Measurements from ENCODE around the gene SIK1.
"Not testable (repeated sequence)": the region's sequence is repeated elsewhere in the genome, so short reads cannot be mapped to it uniquely, and the experiment has no call there.

SIK1 gene
- 0.05 to 8.1 (median 0.25) reads per million in 3 experiments for total RNA-seq

DNA sequence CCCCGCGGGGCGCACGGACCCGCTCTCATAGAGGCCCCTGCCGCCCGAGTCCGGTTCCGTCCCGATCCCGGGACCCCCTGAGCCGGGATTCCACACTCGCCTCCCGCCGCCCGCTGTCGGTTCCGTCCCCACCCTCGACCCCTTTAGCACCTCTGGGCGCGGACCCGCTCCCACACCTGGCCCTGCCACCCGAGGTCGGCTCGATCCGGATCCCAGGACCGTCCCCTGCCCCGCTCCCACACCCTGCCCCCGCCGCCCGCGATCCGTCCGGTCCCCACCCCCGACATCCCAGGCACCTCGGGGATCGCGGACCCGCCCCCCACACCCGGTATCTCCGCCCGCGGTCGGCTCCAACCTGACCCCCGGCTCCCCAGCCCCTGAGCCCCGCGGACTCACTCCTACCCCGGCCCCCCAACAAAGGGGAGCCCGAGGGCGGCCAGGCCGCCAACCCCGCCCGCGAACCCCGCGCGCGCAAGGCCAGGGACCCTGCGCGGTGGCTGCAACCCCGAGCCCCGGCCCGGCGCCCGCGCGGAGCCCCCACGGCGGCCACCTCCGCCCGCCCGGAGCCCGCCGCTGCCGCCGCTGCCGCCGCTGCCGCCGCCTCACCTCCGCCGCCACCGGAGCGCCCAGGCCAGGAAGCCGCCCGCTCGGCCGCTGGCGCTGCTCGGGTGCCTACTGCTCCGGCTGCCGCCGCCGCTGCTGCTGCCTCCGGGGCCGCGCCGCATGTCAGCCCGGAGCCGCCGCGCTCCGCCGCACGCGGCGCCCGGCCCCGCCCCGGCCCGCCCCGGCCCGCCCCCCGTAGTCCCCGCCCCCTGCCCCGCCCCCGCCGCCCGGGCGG, at the start of gene SIK1:
TSS of gene SIK1 (minus strand) at position 728 of the 838 bp plus-strand sequence. CDS start 953 bp downstream, outside the sequence.
- not testable (repeated sequence) for DNase-seq

DNA sequence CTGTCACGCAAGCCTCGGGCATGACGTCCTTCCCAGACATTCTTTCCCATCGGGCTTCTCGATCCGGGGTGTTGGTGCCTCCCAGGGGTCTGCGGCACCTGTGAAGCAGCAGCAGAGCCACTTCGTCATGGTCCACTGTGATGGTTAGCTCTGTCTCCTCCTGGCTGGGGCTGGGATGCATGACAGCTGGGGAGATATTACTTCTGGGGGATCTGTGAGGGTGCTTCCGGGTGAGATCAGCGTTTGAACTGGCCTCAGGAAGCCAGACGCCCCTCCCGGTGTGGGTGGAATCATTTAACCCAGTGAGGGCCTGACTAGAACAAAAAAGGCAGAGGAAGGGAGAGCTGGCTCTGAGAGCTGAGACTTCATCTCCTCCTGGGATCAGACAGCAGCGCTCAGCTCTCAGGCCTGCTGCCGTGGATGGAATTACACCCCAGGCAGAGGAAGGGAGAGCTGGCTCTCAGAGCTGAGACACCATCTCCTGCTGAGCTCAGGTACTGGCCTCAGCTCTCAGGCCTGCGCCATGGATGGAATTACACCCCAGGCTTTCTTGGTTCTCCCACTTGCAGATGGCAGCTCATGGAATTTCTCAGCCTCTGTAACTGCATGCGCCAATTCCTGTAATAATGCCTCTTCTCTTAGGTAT, 44.8 kb upstream of the SIK1 start:
- not testable (repeated sequence) for DNase-seq

DNA sequence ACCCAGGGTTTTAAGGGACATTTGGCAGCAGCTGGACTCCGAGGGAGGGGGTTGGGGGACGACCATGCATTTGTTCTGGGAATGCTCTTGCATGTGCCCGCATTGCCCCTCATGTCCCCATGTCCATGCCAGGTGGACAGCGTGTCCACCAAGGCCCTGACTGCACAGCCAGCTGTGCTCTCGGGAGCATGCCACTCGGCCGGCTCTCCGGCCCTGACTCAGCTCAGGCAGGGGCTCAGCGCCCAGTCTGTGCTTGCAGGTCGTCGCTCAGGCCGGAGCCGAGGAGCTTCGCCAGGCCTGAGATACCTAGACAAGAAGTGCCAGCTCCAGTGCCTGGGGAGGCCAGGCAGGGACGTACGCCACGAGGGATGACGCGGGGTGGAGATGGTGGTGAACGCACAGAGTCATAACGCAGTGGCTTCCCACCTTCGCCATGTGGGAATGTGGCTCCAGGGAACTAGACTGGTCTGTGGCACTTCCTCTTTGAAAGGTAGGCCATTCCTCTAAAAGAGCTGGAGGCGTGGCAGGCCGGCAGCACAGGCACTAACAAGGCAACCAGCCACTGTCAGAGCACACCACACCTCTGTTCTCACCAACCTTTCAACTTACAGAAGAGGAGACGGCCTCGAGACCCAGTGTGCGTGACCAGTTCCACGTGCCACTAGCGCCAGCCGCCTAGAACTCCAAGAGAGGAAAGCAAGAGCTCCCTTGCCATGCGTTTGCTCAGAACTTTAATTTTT, 43.0 kb upstream of the SIK1 start:
- DNase-seq, result not testable (repeated sequence)

DNA sequence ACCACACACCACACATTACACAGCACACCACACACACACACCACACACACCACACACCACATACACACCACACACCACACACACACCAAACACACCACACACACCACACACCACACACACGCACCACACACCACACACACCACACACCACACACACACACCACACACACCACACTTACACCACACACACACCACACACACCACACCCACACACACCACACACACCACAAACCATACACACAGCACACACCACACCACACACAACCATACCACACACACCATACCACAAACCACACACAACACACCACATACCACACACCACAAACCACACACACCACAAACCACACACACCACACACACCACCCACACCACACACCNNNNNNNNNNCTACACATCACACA, 40.9 kb upstream of the SIK1 start:
- no peak for DNase-seq

DNA sequence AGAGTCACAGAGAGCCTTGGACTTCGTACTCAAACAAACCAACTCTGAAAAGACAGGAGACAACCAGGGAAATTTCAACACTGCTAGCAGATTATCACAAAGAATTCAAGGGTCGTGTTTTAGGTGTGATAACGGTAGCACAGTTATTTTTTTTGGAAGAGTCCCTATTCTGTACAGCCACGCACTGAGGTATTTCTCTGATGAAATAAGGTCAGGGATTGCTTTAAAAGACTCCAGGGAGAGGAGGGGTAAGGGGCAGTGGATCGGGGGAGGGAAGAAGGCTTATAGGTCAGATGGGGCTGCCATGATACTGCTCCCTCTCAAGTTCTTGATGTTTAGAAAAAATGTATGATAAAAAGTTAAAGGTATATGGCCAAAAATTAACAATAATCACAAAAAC, 38.2 kb upstream of the SIK1 start:
- not testable (repeated sequence) for DNase-seq

DNA sequence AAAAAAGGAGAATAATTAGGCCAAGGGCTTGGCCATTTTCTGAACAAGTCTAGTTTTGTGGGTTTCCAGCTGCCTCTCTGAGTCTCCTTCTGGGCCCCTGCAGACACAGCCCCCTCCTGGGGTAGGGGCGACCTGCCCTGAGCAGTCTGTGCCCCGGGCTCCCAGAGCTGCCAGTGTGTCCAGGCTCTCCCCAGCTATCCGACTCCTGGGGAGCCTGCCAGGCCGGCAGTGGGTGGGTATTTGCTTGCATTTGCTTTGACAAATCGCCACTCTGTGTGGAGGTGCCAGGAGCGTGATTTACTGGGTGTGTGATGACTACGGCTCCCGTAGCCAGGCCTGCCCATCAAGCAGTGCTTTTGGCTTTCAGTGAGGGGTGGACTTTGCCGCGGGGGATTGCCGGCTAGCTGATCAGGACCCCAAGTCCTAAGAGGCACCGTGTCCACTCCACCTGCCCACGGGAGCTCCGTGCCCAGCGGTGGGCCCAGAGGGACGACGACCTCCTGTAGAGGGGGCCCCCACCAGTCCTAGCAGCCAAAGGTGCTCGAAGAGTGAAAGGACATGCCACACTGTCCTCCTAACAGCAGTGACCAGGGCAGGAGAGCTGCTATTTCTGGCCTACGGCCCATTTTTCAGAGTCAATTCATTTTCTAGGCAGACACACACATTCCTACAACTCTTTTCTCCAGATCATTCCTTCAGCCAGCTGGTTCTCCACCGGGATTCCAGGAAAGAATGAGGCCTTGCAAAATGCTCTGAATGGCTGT, 36.7 kb upstream of the SIK1 start:
- DNase-seq, result not testable (repeated sequence)

DNA sequence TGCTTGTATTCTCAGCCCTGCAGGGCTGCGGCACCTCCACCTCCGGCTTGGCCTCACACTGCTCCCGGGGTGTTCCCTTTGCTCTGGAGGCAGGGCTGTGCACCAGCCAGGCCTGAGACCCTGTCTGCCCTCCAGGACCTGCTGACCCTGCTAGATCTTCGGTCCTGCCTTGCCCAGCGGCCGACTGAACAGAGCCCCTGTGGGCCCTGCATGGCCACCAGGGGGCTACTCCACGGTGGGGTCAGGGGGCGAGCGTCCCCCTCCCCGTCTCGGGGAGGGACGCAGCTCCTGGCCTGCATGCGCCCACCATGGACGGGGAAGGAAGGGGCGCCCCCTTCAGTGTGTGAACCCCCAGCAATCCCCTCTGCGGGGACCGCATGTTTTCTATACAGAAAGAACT, 36.0 kb upstream of the SIK1 start:
- not testable (repeated sequence) for DNase-seq

DNA sequence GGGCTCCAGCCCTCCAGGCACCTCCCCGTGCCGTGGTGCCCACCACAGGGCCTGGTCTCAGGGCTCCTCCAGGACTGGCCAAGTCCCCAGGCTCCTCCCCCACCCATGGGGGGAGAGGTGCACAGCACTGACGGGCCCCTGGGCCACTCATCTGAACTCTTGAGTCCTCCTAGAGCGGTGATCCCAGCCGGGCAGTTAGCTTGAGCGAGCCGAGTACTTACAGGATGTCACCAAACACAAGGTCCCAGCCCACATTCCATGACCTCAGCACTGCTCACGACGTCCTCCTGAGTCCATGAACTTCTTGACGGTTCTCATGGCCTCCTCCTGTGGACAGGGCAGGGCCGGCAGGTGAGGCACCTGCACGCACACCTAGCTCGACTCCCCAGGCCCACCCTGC, 33.5 kb upstream of the SIK1 start:
- DNase-seq, result not testable (repeated sequence)

DNA sequence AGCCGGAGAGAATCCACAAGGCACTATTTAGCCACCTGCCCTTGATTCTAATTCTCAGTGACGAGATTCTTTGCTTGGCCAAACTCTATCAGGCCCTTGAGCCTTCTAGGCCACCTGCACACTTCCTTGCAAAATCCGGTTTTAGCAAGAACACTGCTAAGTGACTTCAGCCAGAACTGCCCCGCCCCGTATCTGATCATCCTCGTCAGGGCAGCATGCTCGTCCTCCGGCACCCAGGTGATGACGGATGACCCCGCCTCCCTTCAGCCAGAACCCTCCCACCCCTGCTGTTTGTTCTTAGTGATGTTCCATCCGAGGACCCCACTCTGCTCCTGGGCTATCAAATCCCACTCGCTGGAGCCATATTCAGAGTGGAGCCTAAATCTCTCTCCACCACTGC, 32.1 kb upstream of the SIK1 start:
- DNase-seq, result not testable (repeated sequence)

DNA sequence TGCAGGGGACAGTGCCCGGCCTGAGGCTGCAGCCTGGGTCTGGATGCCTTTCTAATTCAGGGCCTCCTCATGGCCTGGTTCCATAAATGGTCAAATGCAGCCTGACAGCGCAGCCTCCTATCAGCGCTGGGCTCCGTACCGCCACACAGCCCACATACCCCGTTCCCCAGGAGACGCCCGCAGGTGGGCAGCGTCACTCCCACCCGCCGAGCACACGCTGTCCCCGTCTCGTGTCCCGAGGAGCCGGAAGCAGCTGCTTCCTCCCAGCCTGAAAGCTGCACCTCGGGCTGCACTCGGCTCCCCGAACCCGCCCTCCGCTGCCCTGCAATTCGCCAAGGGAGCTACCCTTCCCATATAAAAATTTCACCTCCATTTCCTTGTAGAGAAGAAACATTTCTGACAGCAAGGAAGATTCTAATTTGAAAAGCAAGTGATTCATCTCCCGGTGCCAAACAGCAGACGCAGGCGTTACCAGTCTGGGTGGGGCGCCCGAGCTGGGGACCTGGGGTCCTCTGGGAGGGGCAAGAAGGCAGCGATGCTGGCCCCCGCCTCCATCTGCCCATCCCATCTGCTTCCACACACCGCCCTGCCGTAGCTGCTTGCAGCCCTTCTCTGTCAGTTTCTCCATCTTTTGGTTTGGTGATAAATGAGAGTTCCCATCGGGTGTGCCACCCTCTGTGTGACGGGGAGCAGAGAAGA, 29.8 kb upstream of the SIK1 start:
- DNase-seq, result not testable (repeated sequence)

DNA sequence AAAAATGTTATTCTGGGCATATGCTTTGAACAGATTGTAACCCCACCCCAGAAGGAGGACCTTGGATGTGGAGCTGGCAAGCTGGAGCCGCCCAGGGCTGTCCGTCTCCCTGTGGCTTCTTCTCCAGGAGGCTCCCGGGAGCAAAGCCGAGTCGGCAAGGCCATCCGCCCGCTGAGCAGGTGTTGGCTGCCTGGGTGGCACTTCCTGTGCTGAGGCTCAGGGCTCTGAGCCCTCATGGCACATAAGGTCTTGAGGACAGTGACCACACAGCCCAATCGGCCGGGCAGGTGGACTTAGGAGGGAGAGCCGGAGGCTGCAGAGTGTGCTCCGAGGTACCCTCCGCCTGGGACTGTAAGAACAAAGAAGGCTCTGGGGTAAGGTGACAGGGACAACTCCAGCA, 28.8 kb upstream of the SIK1 start:
- not testable (repeated sequence) for DNase-seq

DNA sequence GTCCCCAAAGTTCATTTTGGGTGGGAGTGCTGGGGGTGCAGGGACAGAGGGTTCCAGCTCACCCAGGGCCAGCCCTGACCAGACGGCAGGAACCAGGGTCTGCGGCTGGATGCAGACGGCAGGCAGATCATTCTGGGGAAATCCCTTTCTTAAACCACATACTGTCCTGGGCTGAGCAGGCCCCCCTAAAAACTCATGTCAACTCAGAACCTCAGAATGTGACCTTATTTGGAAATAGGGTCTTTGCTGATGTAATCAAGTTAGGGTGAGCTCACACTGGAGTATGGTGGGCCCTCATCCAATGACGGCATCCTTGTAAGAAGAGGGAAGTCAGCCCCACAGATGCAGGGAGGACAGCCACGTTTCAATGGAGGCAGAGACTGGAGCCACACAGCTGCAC, 27.2 kb upstream of the SIK1 start:
- DNase-seq, result not testable (repeated sequence)

DNA sequence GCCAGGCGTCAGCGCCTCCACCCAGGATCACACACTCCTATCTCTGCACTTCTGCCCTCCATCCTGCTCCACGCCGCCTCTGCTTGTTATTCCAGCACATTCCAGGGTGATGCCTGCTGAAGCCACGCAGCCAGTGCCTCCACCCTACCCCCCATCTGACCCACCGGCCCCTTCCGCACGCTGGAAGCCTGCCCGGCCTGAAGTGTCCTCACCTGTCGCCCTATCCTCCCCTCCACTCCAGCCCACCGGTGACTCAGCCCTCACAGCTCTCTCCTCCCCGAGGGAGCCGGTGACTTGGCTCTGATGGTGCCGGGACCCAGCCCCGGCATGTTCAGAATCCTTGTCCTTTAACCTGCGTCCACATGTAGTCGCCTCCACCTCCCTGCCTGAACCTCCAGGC, 24.9 kb upstream of the SIK1 start:
- DNase-seq, result not testable (repeated sequence)

DNA sequence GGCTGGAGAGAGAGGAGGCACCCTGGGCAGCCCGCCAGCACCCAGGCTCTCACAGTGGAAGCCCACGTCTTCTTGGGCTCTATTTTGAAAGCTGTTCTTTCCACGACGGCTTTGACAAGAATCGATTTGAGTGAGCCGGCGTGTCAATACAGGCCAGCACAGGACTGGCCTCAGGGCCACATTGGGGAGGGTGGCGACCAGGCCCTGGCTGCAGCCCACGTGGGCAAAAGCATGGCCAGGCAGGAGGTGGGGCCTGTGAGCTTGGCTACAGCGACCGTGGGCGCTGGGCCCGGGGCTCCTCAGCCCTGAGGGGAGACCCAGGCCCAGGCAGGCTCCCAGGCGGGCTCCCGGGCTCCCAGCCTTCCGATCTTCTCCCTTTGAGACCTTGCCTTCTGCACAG, 23.4 kb upstream of the SIK1 start:
- DNase-seq, result not testable (repeated sequence)

DNA sequence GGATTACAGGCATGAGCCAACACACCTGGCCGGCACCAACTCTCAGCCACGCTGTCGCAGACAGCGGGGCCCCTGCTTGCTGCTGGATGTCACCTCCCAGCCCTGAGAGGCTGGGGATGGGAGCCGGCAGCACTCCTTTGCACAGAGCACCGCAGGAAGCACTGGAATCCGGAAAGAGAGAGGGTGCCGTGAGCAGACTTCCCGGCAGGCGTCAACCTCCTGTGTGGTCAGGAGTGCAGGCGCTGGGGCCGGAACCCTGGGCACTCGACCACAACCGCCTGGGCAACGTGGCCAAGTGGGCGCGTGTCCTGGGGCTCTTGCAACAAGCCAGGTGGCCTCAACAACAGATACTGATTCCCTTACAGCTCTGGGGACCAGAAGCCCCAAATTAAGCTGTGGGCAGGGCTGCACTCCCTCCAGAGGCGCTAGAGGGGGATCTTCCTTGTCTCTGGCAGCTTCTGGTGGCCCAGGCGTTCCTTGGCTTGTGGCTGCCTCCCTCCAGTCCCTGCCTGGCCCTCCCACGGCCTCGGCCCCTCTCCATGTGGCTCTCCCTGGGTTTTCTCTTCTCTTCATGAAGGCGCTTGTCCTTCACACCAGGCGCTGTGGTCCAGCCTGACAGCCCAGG, 20.5 kb upstream of the SIK1 start:
- DNase-seq, result not testable (repeated sequence)

DNA sequence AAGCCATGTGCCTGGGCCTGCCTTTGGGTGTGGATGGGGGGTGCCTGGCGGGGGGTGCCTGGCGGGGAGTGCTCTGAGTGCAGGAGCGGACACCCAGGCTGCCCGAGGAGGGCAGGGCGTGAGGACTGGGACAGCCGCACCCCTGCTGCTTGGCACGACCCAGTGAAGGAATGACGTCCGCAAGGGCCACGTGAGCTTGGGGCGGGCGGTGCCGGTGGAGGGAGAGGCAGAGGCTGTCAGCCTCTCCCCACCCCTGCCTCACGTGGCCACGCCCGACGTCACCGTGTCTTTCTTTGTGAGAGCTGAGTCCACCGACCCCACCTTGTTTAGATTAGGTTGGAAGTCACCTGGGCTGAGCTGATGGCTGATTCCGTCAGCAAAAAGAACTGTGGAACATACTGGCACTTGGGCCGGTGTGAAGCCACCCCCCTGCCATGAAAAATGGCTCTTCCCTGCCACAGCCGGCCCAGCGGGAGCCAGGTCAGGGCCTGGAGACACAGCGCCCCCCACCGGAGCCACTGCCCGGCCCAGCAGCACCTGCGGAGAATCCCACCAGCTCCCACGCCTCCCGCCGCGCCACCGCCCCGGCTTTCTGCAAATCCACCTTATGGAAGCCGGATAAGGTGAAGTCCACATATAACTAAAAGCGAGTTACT, 19.5 kb upstream of the SIK1 start:
- not testable (repeated sequence) for DNase-seq

DNA sequence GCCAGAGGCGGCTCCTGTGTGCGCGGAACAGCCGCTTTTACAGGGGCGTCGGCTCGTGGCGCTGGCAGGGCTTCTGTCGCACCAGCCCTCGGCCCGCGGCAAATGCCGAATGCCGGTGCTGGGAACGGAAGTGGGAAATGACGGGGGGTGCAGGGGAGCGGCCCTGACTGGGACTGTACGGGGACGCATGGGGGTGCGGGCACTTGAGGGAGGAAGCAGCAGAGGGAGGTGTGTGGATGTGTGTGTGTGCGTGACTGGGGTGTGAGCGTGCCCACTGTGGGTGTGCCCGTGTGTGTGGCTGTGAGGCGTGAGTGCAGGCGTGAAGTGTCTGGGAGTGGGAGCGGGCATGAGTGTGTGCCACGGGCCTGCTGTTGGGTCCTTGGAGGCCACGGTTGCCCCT, 17.6 kb upstream of the SIK1 start:
- not testable (repeated sequence) for DNase-seq

DNA sequence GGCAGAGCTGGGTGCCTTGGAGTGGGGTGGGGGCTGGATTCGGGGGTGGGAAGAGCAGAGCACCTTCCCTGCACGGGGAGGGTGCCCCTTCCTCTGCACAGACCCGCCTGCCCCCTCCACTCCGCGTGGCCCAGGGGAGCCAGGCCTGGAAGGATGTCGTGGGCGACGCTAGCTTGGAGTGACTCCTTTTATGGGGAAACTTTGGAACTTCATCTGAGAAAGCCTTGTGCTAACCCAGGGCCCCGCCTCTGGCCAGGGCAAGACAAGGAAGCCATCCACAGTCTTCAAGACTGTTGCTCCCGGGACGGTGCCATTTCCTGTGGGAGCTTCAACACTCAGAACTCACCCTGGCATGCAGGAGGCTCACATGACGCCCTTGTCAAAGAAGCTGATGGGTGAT, 15.6 kb upstream of the SIK1 start:
- DNase-seq, result not testable (repeated sequence)

DNA sequence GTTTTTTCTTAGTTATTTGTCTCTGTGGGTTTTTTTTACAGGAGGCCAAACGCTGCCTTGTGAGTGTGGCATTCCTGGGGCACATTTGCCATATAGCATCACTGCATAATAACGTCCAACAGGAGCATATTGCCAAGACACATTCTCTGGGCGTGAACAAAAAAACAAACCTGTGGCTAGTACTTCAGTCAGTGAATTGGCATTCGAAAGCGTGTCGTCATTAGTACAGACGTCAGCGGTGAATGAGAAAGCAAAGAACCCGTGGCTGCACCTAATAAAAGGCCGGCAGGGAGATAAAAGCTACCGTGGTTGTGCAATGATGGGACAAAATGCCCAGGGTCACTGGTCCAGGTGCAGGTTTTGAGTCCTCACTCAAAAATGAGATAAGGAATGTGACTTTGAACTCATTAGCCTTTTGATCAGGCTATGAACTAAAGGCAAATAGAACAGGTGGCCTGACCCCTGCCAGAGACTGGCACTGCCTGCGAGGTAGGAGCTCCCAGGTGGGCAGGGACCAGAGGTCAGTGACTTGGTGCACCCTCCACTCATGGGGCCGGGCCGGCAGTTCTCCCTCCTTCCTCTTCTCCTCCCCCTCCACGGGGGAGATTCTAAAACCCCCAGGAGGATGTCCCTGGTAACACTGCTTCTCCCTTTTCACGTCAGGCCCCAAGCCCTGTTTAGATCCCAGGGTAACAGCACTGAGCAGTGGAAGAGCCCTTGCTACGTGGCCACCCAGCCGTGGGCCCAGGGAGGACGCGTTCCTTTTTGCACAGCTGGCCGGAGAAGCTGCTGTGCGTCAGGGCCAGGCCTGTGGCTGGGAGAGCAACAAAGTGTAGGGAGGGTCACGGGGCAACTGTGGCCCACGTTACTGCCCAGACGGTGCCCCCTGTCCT, 14.2 kb upstream of the SIK1 start:
- DNase-seq, result not testable (repeated sequence)
